Lower leg skin (tissue), 4 donors: ENCODE measurements around the gene KCNT1. TPM values are rescaled to one million over a fixed set of nuclear protein-coding genes. Genes with fewer than 3 reads are reported as not detected.

Source experiments
- DNase-seq, 2 donors: peaks; one replicate each; pipeline ENCODE4 v3.0.0-alpha.2; 2019; ENCODE audit warnings: low spot score in 2 of 2
- H3K4me3 ChIP-seq: fragments of 200-600 bp; sonication (generic); 2 replicates; pipeline ENCODE4 v1.5.1; 2017; ENCODE audit warnings: mild to moderate bottlenecking, low read depth; ENCODE audit not compliant: poor library complexity, severe bottlenecking
- CTCF ChIP-seq, 3 donors: fragments of 450-650 bp; IDR thresholded peaks; one replicate each; pipeline ENCODE4 v1.5.1; 2016; ENCODE audit warnings: antibody characterized with exemption in 3 of 3, mild to moderate bottlenecking in 3 of 3, moderate library complexity in 2 of 3
- POLR2A ChIP-seq, 2 donors: fragments of 450-650 bp; IDR thresholded peaks; one replicate each; pipeline ENCODE4 v1.6.1; 2016 to 2017; ENCODE audit warnings: antibody characterized with exemption in 2 of 2, mild to moderate bottlenecking in 1 of 2, moderate library complexity in 1 of 2
- WGBS, 2 donors: methylation state at CpG; one replicate each; pipeline ENCODE4 v1.1.5; 2018; 5-methylcytosine and 5-hydroxymethylcytosine counted together
- intact Hi-C: fragments of 100-400 bp; cut with DNase I; formaldehyde crosslinking; loops from one replicate; pipeline ENCODE4 v1.15.0; 2023; ENCODE audit warnings: low total_unique reads
- total RNA-seq, 4 donors: library from RNA; depleted of rRNA; stranded (reverse); fragments of >200 nt; gene quantifications; one replicate each; pipeline ENCODE4 v1.1.0, GENCODE V29; 2016

Gene KCNT1
- total RNA-seq, 4 donors from 2014 or later = 0.10 TPM; not detected in 3

- H3K4me3 ChIP-seq = no peak overlapping the region
- intact Hi-C loops = no loop called here
- WGBS, 2 donors = 80 to 100% methylated on average over 2 to 9 of the region's 9 CpGs
- DNase-seq = no peak
- no peak for TF ChIP-seq CTCF (IDR thresholded peaks at IDR 0.05)
- TF ChIP-seq POLR2A (IDR thresholded peaks at IDR 0.05) = no peak
These were observed 17.5 kb downstream of the KCNT1 start for GRCh38 chr9:135719472-135719871.

DNA sequence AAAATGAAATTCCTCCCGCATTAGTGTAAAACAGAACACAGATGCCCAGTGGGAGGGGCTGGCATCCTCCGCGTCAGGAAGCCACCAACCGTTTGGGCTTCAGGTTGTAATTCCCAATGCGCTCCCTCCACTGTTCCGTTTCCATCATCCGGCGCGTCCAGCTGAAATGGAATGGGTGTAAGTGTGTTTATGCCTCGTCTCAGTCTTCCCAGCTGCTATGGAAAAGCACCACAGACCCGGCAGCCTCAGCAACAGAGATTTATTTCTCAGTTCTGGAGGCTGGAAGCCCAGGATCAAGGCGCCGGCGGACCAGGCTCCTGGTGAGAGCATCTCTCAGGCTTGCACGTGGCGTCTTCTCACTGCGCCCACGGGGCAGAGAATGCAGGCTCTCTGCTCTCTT lies 20.4 kb downstream of the KCNT1 start:
- H3K4me3 ChIP-seq = no peak overlapping the region
- no peak for DNase-seq
- intact Hi-C loops = no loop called here
- WGBS, 2 donors = 56 to 68% methylated on average over 18 of the region's 18 CpGs
- no peak for TF ChIP-seq CTCF (IDR thresholded peaks at IDR 0.05)
- no peak for TF ChIP-seq POLR2A (IDR thresholded peaks at IDR 0.05)

DNA sequence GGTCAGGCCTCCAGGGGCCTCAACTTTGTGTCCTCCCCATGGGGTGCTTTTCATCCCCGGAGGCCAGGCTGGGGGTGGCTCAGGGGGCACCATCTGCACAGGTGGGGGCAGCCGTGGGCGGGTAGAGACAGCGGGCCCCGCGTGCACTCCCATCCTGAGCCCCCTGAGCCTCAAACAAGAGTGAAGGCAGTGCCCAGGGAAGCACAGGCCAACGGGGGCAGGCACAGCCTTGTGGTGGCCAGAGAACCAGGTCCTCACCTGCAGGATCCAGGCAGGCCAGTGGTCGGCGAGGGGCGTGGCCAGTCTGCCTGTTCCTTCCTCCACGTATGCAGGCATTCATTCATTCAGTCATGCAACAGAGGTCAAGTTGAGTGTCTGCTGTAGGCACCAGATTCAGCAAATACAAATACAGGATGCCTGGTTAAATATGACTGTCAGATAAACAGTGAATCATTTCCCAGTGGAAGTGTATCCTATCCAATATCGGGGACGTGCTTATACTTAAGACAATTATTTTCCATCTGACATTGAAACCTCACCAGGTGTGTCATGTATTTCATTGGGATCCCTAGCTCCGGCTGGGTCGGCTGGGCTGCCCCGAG lies 22.3 kb downstream of the KCNT1 start:
- TF ChIP-seq POLR2A (IDR thresholded peaks at IDR 0.05) = no peak
- no peak for TF ChIP-seq CTCF (IDR thresholded peaks at IDR 0.05)
- no peak for DNase-seq
- intact Hi-C loops = no loop called here

GRCh38 chr9:135726138-135726853 lies 24.3 kb downstream of the KCNT1 start:
- intact Hi-C loops = no loop called here
- no peak for TF ChIP-seq POLR2A (IDR thresholded peaks at IDR 0.05)
- TF ChIP-seq CTCF (IDR thresholded peaks at IDR 0.05) = no peak
- DNase-seq = no peak

More for the DNA sequence above, 22.3 kb downstream of the KCNT1 start:
- 78% methylated on average over 15 to 16 of the region's 16 CpGs for WGBS, 2 donors
- no peak overlapping the region for H3K4me3 ChIP-seq

DNA sequence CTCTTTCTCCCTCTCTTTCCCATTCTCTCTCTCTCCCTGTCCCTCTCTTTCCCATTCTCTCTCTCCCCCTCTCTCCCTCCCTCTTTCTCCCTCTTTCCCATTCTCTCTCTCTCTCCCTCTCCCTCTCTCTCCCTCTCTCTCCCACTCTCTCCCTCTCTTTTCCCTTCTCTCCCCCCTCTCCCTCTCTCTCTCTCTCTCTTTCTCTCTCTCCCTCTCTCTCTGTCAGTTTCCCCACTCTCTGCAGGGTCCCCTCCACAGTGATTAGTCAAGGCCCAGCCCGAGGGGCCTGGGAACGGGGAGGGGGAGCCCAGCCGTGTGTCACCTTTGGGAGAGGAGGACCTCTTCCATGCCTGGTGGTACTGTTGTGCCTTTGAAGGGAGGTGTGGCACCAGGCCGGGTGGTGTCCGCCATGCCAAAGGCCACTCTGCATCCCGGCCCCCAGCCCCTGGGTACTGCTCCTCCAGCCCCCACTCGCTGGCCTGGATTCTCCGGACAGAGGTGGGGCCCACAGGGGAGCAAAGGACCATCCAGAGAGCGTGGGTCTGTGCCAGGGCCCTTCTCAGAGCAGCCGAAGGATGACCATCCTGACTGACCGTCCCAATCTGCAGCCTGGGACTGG lies 25.4 kb downstream of the KCNT1 start:
- 47 to 52% methylated on average over 11 of the region's 11 CpGs for WGBS, 2 donors
- no peak overlapping the region for H3K4me3 ChIP-seq
- DNase-seq = no peak
- TF ChIP-seq POLR2A (IDR thresholded peaks at IDR 0.05) (no peak), CTCF (IDR thresholded peaks at IDR 0.05) (no peak)
- intact Hi-C loops = no loop called here

More at GRCh38 chr9:135726138-135726853, 24.3 kb downstream of the KCNT1 start:
- WGBS, 2 donors = 54 to 55% methylated on average over 11 to 14 of the region's 16 CpGs
- no peak overlapping the region for H3K4me3 ChIP-seq
